K562 (cell line): ENCODE results near the gene RNF144A. TPM values are rescaled to one million over a fixed set of nuclear protein-coding genes. Genes with fewer than 3 reads are reported as not detected.

ENCODE experiments used
- ATF1 ChIP-seq, 2 experiments: fragments of 450-650 bp in 1 of 2; IDR thresholded peaks; 2 replicates each; pipeline ENCODE4 v1.6.1; 2016; ENCODE audit warnings: missing compliant biosample characterization in 1 of 2, missing genetic modification characterization in 1 of 2
- BACH1 ChIP-seq: fragments of 200-800 bp; sonication (Bioruptor generic); IDR thresholded peaks from 2 replicates; pipeline ENCODE4 v1.6.1; 2016; ENCODE audit warnings: missing genetic modification characterization, missing compliant biosample characterization
- EZH2 ChIP-seq: IDR thresholded peaks from 2 replicates; pipeline ENCODE4 v1.6.1; 2012; ENCODE audit warnings: low read depth, mild to moderate bottlenecking, inconsistent platforms, low read length, borderline replicate concordance
- GABPB1 ChIP-seq: sonication (generic); formaldehyde crosslinking; IDR thresholded peaks from 2 replicates; pipeline ENCODE4 v1.8.0; 2022; ENCODE audit warnings: mild to moderate bottlenecking, missing genetic modification reagents
- GTF2F1 ChIP-seq: IDR thresholded peaks from 2 replicates; pipeline ENCODE4 v1.6.1; 2011; ENCODE audit warnings: low read depth, low read length, improper control_type of control experiment
- HDAC2 ChIP-seq: fragments of 450-650 bp; IDR thresholded peaks from 2 replicates; pipeline ENCODE4 v1.6.1; 2016; ENCODE audit warnings: mild to moderate bottlenecking
- IRF9 ChIP-seq: fragments of 450-650 bp; IDR thresholded peaks from 2 replicates; pipeline ENCODE4 v1.6.1; 2016; ENCODE audit warnings: missing biosample characterization, missing genetic modification characterization
- JUNB ChIP-seq: fragments of 450-650 bp; formaldehyde crosslinking; conservative IDR thresholded peaks from 2 replicates; pipeline ENCODE4 v1.4.0; 2020; ENCODE audit warnings: mild to moderate bottlenecking
- KLF13 ChIP-seq: fragments of 450-650 bp; IDR thresholded peaks from 2 replicates; pipeline ENCODE4 v1.6.1; 2016; ENCODE audit warnings: missing genetic modification characterization, low read depth, mild to moderate bottlenecking, missing compliant biosample characterization, moderate library complexity, borderline replicate concordance
- MBD2 ChIP-seq: sonication (generic); IDR thresholded peaks from 2 replicates; pipeline ENCODE4 v1.6.1; 2016; ENCODE audit warnings: low read depth, borderline replicate concordance
- MYNN ChIP-seq, 2 experiments: sonication (generic); formaldehyde crosslinking in 1 of 2; IDR thresholded peaks; 2 replicates each; pipeline versions ENCODE4 v1.5.0 to v1.6.1; 2016 to 2020; ENCODE audit warnings: antibody characterized with exemption in 1 of 2, missing genetic modification reagents in 1 of 2
- SNIP1 ChIP-seq: fragments of 450-650 bp; IDR thresholded peaks from 2 replicates; pipeline ENCODE4 v1.7.1; 2017; ENCODE audit warnings: low read depth, mild to moderate bottlenecking
- TAF15 ChIP-seq: fragments of 200-400 bp; formaldehyde crosslinking; IDR thresholded peaks from 2 replicates; pipeline ENCODE4 v1.6.1; 2017; ENCODE audit warnings: mild to moderate bottlenecking, low read depth, low read length, moderate library complexity
- ZBTB33 ChIP-seq: sonication (generic); formaldehyde crosslinking; IDR thresholded peaks from 2 replicates; pipeline ENCODE4 v1.8.1; 2023; ENCODE audit warnings: mild to moderate bottlenecking, missing genetic modification reagents
- ZFX ChIP-seq: sonication (generic); formaldehyde crosslinking; IDR thresholded peaks from 2 replicates; pipeline ENCODE4 v1.8.0; 2022; ENCODE audit warnings: mild to moderate bottlenecking, missing genetic modification reagents, moderate library complexity
- ZNF431 ChIP-seq: sonication (generic); formaldehyde crosslinking; IDR thresholded peaks from 2 replicates; pipeline ENCODE4 v1.8.0; 2022; ENCODE audit warnings: mild to moderate bottlenecking, missing genetic modification reagents
- ZNF77 ChIP-seq: fragments of 250-450 bp; sonication (Bioruptor Pico); IDR thresholded peaks from 2 replicates; pipeline ENCODE4 v1.5.0; 2020
- ZZZ3 ChIP-seq: fragments of 450-650 bp; IDR thresholded peaks from 2 replicates; pipeline ENCODE4 v1.6.1; 2016; ENCODE audit warnings: antibody characterized with exemption, mild to moderate bottlenecking, moderate library complexity
- polyA plus RNA-seq, 8 experiments: library from polyadenylated mRNA; depleted of rRNA in 4 of 8; stranded (reverse) in 5 of 8; unstranded in 3 of 8; fragments of >200 nt; fragmentation: Nextera tagmentation in 2 of 8; fragmentation: Illumina TruSeq in 1 of 8; extraction: Ambion mirVana in 2 of 8; extraction: Trizol in 1 of 8; gene quantifications; 2 replicates each; pipeline versions ENCODE4 v1.2.1 to v1.2.3, GENCODE V29; 2011 to 2014; ENCODE audit warnings: inconsistent platforms in 1 of 8, missing spikeins in 1 of 8
- total RNA-seq, 7 experiments: library from RNA; depleted of rRNA in 6 of 7; stranded (reverse); fragments of >200 nt in 6 of 7; fragmentation: Illumina TruSeq in 2 of 7; extraction: Trizol in 2 of 7; gene quantifications; 2 replicates each; pipeline versions ENCODE4 v1.2.1 to v1.2.3, GENCODE V29; 2011 to 2021; ENCODE audit warnings: low replicate concordance in 1 of 7
- TF ChIP-seq, protein P1 (sequence below): fragments of 200-800 bp; sonication (Bioruptor generic); IDR thresholded peaks from 2 replicates; pipeline ENCODE4 v1.6.1; 2017; ENCODE audit warnings: missing genetic modification characterization, missing compliant biosample characterization
- TF ChIP-seq, protein P2 (sequence below): sonication (generic); formaldehyde crosslinking; IDR thresholded peaks from 2 replicates; pipeline ENCODE4 v1.9.0; 2022; ENCODE audit warnings: mild to moderate bottlenecking, missing genetic modification reagents
- TF ChIP-seq, protein P3 (sequence below): sonication (generic); formaldehyde crosslinking; IDR thresholded peaks from 2 replicates; pipeline ENCODE4 v1.8.0; 2022; ENCODE audit warnings: missing genetic modification reagents, mild to moderate bottlenecking, borderline replicate concordance

The RNF144A gene
- total and polyA plus RNA-seq, 9 of the 15 experiments (the other 6 are each of a cell fraction or from before 2014, with no cell fraction given), result 0.96 to 11.3 (median 6.2) TPM

DNA sequence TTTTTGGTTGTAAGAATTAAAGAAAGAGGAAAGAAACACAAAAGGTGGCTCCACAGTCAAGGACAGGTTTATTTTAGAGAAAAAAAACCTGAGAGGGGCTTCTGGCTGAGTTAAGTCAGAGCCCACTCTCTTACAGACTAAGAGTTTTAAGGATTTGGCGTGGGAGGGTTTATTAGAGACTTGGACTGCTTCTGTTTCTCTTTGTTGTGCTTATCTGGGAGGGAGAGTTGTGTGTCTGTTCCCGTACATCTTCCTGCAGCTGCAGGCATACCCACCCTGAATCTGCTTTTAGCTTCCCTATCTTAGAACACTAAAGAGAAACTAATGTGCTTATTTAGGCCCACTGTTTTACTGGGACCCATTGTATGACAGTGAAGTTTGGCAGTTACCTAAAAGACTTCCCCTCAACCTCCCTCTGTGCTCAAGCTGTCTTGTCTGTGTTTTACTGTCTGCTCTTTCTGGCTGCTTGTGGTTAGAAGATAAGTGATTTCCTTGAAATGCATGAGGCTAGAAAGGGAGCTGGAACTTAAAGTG, 36.9 kb upstream of the RNF144A start (continued):
- TF ChIP-seq, protein P1, sequence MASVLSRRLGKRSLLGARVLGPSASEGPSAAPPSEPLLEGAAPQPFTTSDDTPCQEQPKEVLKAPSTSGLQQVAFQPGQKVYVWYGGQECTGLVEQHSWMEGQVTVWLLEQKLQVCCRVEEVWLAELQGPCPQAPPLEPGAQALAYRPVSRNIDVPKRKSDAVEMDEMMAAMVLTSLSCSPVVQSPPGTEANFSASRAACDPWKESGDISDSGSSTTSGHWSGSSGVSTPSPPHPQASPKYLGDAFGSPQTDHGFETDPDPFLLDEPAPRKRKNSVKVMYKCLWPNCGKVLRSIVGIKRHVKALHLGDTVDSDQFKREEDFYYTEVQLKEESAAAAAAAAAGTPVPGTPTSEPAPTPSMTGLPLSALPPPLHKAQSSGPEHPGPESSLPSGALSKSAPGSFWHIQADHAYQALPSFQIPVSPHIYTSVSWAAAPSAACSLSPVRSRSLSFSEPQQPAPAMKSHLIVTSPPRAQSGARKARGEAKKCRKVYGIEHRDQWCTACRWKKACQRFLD (CRISPR knock-in tag), result no peak
- TF ChIP-seq, protein P2, sequence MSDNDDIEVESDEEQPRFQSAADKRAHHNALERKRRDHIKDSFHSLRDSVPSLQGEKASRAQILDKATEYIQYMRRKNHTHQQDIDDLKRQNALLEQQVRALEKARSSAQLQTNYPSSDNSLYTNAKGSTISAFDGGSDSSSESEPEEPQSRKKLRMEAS, result no peak
- no peak for TF ChIP-seq EZH2
- no peak for TF ChIP-seq KLF13 (tag)
- no peak for TF ChIP-seq IRF9
- peak; percentile 80 for TF ChIP-seq HDAC2
- TF ChIP-seq MBD2, result peak; percentile 49; the same call in 1 of the 2 replicates
- TF ChIP-seq JUNB (CRISPR knock-in tag), result no peak
- no peak for TF ChIP-seq BACH1
- no peak for TF ChIP-seq GTF2F1
- TF ChIP-seq SNIP1, result no peak
- TF ChIP-seq, protein P3, sequence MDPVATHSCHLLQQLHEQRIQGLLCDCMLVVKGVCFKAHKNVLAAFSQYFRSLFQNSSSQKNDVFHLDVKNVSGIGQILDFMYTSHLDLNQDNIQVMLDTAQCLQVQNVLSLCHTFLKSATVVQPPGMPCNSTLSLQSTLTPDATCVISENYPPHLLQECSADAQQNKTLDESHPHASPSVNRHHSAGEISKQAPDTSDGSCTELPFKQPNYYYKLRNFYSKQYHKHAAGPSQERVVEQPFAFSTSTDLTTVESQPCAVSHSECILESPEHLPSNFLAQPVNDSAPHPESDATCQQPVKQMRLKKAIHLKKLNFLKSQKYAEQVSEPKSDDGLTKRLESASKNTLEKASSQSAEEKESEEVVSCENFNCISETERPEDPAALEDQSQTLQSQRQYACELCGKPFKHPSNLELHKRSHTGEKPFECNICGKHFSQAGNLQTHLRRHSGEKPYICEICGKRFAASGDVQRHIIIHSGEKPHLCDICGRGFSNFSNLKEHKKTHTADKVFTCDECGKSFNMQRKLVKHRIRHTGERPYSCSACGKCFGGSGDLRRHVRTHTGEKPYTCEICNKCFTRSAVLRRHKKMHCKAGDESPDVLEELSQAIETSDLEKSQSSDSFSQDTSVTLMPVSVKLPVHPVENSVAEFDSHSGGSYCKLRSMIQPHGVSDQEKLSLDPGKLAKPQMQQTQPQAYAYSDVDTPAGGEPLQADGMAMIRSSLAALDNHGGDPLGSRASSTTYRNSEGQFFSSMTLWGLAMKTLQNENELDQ (CRISPR knock-in tag), result no peak
- TF ChIP-seq ZFX (CRISPR knock-in tag), result peak; percentile 42; the same call in 1 of the 2 replicates
- TF ChIP-seq ATF1 (CRISPR knock-in tag; IDR thresholded peaks at IDR 0.05), result no peak
- TF ChIP-seq ATF1 (tag; IDR thresholded peaks at IDR 0.05), result peak; percentile 33; the same call in 1 of the 2 replicates
- TF ChIP-seq TAF15, result no peak
- no peak for TF ChIP-seq ZNF77 (CRISPR knock-in tag)
- no peak for TF ChIP-seq ZBTB33 (CRISPR knock-in tag)
- no peak for TF ChIP-seq GABPB1
- no peak for TF ChIP-seq ZNF431 (CRISPR knock-in tag)
- TF ChIP-seq ZZZ3, result no peak
- no peak for TF ChIP-seq MYNN (IDR thresholded peaks at IDR 0.05)
- no peak for TF ChIP-seq MYNN (CRISPR knock-in tag; IDR thresholded peaks at IDR 0.05)
